Measurements from ENCODE around the gene PRKAR2B. TPM values are rescaled to one million over a fixed set of nuclear protein-coding genes. Genes with fewer than 3 reads are reported as not detected.

The PRKAR2B gene
- total and polyA plus RNA-seq, 9 donors: 24.2 to 84.9 (median 43.7) TPM

DNA sequence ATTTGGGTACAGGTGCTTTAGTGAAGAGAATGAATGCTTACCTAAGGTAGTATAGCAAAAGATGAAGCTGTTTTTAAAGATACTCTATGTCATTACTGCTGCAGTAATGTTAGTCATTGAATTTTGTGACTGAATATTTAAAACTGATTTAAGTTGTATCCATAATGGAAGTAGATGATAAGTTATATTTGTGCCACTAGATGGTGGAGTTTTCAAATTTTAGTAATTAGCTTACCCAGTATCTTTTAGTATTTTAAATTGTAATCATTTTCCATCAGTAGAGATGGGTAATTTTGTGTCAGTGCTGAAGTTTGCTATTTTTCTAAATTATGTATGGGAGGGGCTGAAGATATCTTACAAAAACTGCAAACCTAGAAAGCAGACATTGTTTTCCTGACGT, 149.5 kb downstream of the PRKAR2B start:
- 65 to 80% (median 77%) methylated on average over 1 of the region's 1 CpG for WGBS, 3 donors
- Histone ChIP-seq H3K36me3 (peaks cover 4% of the 10 kb centered on the region), H3K4me1 (ENCODE audit: insufficient read depth) (no peaks in the 10 kb centered on the region), H3K27ac (no peak overlapping the region), H3K4me3 (no peak overlapping the region), H3K27me3 (no peaks in the 10 kb centered on the region), H3K9me3 (no peaks in the 10 kb centered on the region)
- no peak for DNase-seq
- TF ChIP-seq, protein P1, sequence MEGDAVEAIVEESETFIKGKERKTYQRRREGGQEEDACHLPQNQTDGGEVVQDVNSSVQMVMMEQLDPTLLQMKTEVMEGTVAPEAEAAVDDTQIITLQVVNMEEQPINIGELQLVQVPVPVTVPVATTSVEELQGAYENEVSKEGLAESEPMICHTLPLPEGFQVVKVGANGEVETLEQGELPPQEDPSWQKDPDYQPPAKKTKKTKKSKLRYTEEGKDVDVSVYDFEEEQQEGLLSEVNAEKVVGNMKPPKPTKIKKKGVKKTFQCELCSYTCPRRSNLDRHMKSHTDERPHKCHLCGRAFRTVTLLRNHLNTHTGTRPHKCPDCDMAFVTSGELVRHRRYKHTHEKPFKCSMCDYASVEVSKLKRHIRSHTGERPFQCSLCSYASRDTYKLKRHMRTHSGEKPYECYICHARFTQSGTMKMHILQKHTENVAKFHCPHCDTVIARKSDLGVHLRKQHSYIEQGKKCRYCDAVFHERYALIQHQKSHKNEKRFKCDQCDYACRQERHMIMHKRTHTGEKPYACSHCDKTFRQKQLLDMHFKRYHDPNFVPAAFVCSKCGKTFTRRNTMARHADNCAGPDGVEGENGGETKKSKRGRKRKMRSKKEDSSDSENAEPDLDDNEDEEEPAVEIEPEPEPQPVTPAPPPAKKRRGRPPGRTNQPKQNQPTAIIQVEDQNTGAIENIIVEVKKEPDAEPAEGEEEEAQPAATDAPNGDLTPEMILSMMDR (IDR thresholded peaks at IDR 0.05): no peak
- intact Hi-C loops (cut with DNase I): no loop called here

DNA sequence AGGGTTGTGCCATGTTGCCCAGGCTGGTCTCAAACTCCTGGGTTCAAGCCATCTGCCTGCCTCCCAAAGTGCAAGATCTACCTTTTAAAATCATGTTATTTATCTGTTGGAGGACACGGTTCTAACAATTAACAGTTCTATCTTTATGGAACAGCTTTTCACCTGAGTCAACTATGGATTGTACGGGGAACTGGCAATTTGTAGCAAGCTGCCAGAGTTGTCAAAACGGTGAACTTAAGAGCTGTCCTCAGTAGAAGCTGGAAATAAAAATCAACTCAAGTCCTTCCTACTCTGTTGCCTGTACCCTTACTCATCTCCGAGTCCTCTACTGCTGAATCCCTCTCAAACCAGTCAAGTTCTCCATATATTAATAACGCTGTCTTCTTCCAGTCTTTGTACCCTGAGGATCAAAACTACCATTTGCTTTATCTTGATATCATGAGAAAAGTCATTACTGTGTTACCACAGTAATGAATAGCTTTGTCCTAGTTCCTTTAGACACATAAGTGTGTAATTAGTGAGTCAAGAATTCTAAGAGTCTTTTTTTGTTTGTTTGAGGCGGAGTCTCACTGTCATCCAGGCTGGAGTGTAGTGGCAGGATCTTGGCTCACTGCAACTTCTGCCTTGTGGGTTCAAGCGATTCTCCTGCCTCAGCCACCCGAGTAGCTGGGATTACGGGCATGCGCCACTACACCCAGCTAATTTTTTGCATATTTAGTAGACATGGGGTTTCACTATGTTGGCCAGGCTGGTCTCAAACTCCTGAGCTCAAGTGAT, 152.5 kb downstream of the PRKAR2B start:
- no peak for DNase-seq
- WGBS, 3 donors: 92 to 94% (median 92%) methylated on average over 10 of the region's 10 CpGs
- TF ChIP-seq POLR2A (IDR thresholded peaks at IDR 0.05) (no peak), EP300 (IDR thresholded peaks at IDR 0.05) (no peak)
- TF ChIP-seq, protein P1 (IDR thresholded peaks at IDR 0.05): no peak
- no peak overlapping the region for H3K4me3 ChIP-seq
- H3K9me3 ChIP-seq: no peaks in the 10 kb centered on the region
- intact Hi-C loops (cut with DNase I): no loop called here
- no peak overlapping the region for H3K27ac ChIP-seq
- H3K36me3 ChIP-seq: peaks cover 2% of the 10 kb centered on the region
- no peaks in the 10 kb centered on the region for H3K27me3 ChIP-seq
- no peaks in the 10 kb centered on the region for H3K4me1 ChIP-seq (ENCODE audit: insufficient read depth)

DNA sequence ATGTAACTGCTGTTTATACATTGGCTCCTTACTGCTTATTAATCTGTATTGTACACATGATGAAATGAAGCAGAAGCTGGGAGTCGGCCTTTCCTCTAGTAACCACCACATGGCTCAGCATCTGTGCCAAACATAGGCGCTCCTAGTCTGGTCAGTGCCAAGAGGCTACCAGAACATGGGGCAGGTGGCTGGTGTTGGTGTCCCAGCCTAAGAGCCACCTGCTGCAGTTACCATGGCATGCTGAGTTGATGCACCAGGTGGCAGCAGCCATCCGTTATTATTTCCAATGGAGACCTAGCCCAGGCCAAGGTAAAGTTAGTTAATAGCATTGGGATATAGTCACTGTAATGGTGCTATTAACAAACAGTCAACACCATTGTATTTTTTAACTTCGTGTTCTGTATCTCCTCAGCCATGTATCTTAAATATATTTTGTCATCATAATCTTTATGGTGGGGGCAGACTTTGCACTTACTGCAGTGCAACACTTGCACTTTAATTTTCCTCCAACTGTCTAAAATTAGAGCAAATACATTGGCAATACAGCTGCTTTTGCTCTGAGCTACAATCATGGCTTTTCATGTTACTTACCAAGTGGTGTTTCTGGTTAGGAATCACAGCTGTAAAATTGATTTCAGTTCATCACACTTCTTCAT, 157.4 kb downstream of the PRKAR2B start:
- no peaks in the 10 kb centered on the region for H3K4me1 ChIP-seq (ENCODE audit: insufficient read depth)
- no peak for DNase-seq
- H3K27ac ChIP-seq: no peak overlapping the region
- intact Hi-C loops (cut with DNase I): no loop called here
- TF ChIP-seq, protein P1 (IDR thresholded peaks at IDR 0.05): no peak
- no peak for TF ChIP-seq EP300 (IDR thresholded peaks at IDR 0.05)
- no peak for TF ChIP-seq POLR2A (IDR thresholded peaks at IDR 0.05)
- H3K36me3 ChIP-seq: no peaks in the 10 kb centered on the region
- 61 to 73% (median 66%) methylated on average over 4 of the region's 4 CpGs for WGBS, 3 donors
- no peaks in the 10 kb centered on the region for H3K27me3 ChIP-seq
- H3K9me3 ChIP-seq: no peaks in the 10 kb centered on the region
- H3K4me3 ChIP-seq: no peak overlapping the region

DNA sequence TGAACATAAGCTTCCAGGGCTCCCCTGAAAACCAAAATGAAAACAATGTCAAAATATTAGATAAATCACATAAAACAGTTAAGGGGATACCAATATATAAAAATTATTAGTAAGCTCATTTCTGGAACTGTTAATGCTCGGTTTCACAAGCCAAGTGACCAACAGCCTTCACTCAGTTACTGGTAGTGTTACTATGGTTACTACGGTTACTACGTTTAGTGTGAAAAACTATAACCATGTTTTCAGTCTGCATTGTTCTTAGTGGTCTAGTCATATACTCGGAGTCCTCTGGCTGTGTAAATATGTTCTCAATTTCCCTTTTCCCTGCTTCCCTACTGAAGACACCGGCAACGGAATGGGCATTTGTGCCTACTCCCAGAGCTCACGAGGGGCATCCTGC, 159.1 kb downstream of the PRKAR2B start:
- intact Hi-C loops (cut with DNase I): no loop called here
- Histone ChIP-seq H3K9me3 (no peaks in the 10 kb centered on the region), H3K36me3 (no peaks in the 10 kb centered on the region), H3K4me1 (ENCODE audit: insufficient read depth) (peaks cover 5% of the 10 kb centered on the region), H3K4me3 (no peak overlapping the region), H3K27ac (no peak overlapping the region), H3K27me3 (no peaks in the 10 kb centered on the region)
- no peak for TF ChIP-seq POLR2A (IDR thresholded peaks at IDR 0.05)
- TF ChIP-seq, protein P1 (IDR thresholded peaks at IDR 0.05): no peak
- no peak for TF ChIP-seq EP300 (IDR thresholded peaks at IDR 0.05)
- no peak for DNase-seq
- 93 to 95% (median 95%) methylated on average over 7 of the region's 7 CpGs for WGBS, 3 donors
